ENCODE results near the gene ERFL.

Gene ERFL

GRCh38 chr19:41910240-41910991 lies 17.8 kb downstream of the ERFL start:
- Histone ChIP-seq H3K36me3 (ENCODE audit: insufficient read depth, low read length) (peaks cover 46% of the 10 kb centered on the region), H3K27me3 (ENCODE audit: insufficient read depth, low read length, poor library complexity) (no peaks in the 10 kb centered on the region)

GRCh38 chr19:41909706-41910105 lies 18.5 kb downstream of the ERFL start:
- Histone ChIP-seq H3K36me3 (ENCODE audit: insufficient read depth, low read length) (peaks cover 53% of the 10 kb centered on the region), H3K4me3 (ENCODE audit: low read depth in 1 of 2, low read length in 2 of 2) (no peak overlapping the region), H3K27ac (ENCODE audit: low read length) (no peak overlapping the region), H3K4me2 (ENCODE audit: insufficient read depth, low read length) (no peak overlapping the region), H3K27me3 (ENCODE audit: insufficient read depth, low read length, poor library complexity) (no peaks in the 10 kb centered on the region), H2AFZ (ENCODE audit: low read depth, low read length) (no peak overlapping the region), H3K4me1 (ENCODE audit: insufficient read depth, low read length) (no peaks in the 10 kb centered on the region), H3K79me2 (ENCODE audit: insufficient read depth, low read length) (no peaks in the 10 kb centered on the region), H3K9me3 (ENCODE audit: insufficient read depth, low read length, severe bottlenecking) (no peaks in the 10 kb centered on the region), H4K20me1 (ENCODE audit: insufficient read depth, low read length) (peaks cover 41% of the 10 kb centered on the region), H3K9ac (ENCODE audit: low read depth, low read length) (no peak overlapping the region)
- TF ChIP-seq EZH2 (IDR thresholded peaks at IDR 0.05; ENCODE audit: borderline replicate concordance, low read depth, low read length, severe bottlenecking), result no peak
- DNase-seq, result no peak
- no peak for ATAC-seq (ENCODE audit: insufficient read depth, low read depth)

More at GRCh38 chr19:41910240-41910991, 17.8 kb downstream of the ERFL start:
- ATAC-seq (ENCODE audit: insufficient read depth, low read depth), result peak; percentile 4; the same call in 1 of the 3 replicates
- no peak overlapping the region for H2AFZ ChIP-seq (ENCODE audit: low read depth, low read length)
- H4K20me1 ChIP-seq (ENCODE audit: insufficient read depth, low read length), result peaks cover 34% of the 10 kb centered on the region
- peaks cover 5% of the 10 kb centered on the region for H3K4me1 ChIP-seq (ENCODE audit: insufficient read depth, low read length)
- H3K4me3 ChIP-seq (ENCODE audit: low read depth in 1 of 2, low read length in 2 of 2), result no peak overlapping the region
- no peak overlapping the region for H3K27ac ChIP-seq (ENCODE audit: low read length)
- no peaks in the 10 kb centered on the region for H3K79me2 ChIP-seq (ENCODE audit: insufficient read depth, low read length)
- no peaks in the 10 kb centered on the region for H3K9me3 ChIP-seq (ENCODE audit: insufficient read depth, low read length, severe bottlenecking)
- H3K9ac ChIP-seq (ENCODE audit: low read depth, low read length), result no peak overlapping the region
- no peak overlapping the region for H3K4me2 ChIP-seq (ENCODE audit: insufficient read depth, low read length)
- TF ChIP-seq CTCF (IDR thresholded peaks at IDR 0.05; ENCODE audit: borderline replicate concordance, extremely low read depth, low read length, poor library complexity, severe bottlenecking) (no peak), EZH2 (IDR thresholded peaks at IDR 0.05; ENCODE audit: borderline replicate concordance, low read depth, low read length, severe bottlenecking) (no peak)
- DNase-seq, result no peak

GRCh38 chr19:41908724-41909464 lies 19.4 kb downstream of the ERFL start:
- H3K27ac ChIP-seq (ENCODE audit: low read length), result no peak overlapping the region; the same call in 1 of the 2 replicates
- H4K20me1 ChIP-seq (ENCODE audit: insufficient read depth, low read length), result peaks cover 49% of the 10 kb centered on the region

More at GRCh38 chr19:41908724-41909464, 19.4 kb downstream of the ERFL start:
- Histone ChIP-seq H3K9ac (ENCODE audit: low read depth, low read length) (no peak overlapping the region), H3K4me1 (ENCODE audit: insufficient read depth, low read length) (no peaks in the 10 kb centered on the region), H2AFZ (ENCODE audit: low read depth, low read length) (no peak overlapping the region), H3K4me3 (ENCODE audit: low read depth in 1 of 2, low read length in 2 of 2) (no peak overlapping the region), H3K27me3 (ENCODE audit: insufficient read depth, low read length, poor library complexity) (no peaks in the 10 kb centered on the region), H3K36me3 (ENCODE audit: insufficient read depth, low read length) (peaks cover 61% of the 10 kb centered on the region), H3K79me2 (ENCODE audit: insufficient read depth, low read length) (no peaks in the 10 kb centered on the region), H3K9me3 (ENCODE audit: insufficient read depth, low read length, severe bottlenecking) (no peaks in the 10 kb centered on the region), H3K4me2 (ENCODE audit: insufficient read depth, low read length) (no peak overlapping the region)
- TF ChIP-seq EZH2 (IDR thresholded peaks at IDR 0.05; ENCODE audit: borderline replicate concordance, low read depth, low read length, severe bottlenecking), result no peak
- no peak for TF ChIP-seq CTCF (IDR thresholded peaks at IDR 0.05; ENCODE audit: borderline replicate concordance, extremely low read depth, low read length, poor library complexity, severe bottlenecking)
- no peak for ATAC-seq (ENCODE audit: insufficient read depth, low read depth)
- no peak for DNase-seq
